ENCODE data around the gene WASF1.

DNA sequence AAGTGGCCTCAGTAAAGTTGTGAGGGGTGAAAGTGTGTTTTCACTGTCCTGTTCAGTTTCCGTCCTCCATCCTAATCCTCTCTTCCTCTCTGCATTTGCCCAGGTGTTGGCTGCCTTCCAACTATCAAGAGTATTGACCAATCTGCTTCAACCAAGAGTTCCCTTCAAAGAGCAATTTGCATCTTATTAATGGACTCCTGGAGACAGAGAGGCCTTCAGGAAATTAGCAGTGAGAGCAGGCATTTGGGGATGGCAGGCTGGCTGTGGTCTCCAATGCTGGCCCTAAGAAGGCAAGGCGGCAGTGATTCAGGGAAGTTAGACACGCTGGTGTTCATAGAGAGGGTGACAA lies 124.1 kb downstream of the WASF1 start:
- TF ChIP-seq EZH2phosphoT487 (IDR thresholded peaks at IDR 0.05; ENCODE audit: insufficient read depth, low read depth) = no peak
- no peak for TF ChIP-seq EZH2 (IDR thresholded peaks at IDR 0.05; ENCODE audit: insufficient read depth, poor library complexity, severe bottlenecking)
